HepG2 (cell line): ENCODE measurements around the gene DOCK3. TPM values are rescaled to one million over a fixed set of nuclear protein-coding genes. Genes with fewer than 3 reads are reported as not detected.
"Not testable (repeated sequence)": the region's sequence is repeated elsewhere in the genome, so short reads cannot be mapped to it uniquely, and the experiment has no call there.

Experiments used
- ATAC-seq: fragments of 200-7000 bp; cut with Tn5 transposase; 3 replicates; pipeline ENCODE4 v1.9.1; 2020; ENCODE audit warnings: mild to moderate bottlenecking, moderate library complexity
- BruUV-seq: library from RNA; stranded (reverse); fragments of 400-500 nt; replicated peaks from 2 replicates; lab custom pipeline; 2021; lab: Mats Ljungman, UMichigan
- CTCF ChIA-PET: fragments of 300-600 bp; formaldehyde crosslinking; extraction: SDS; loops from one replicate; lab custom pipeline; 2021; ENCODE audit warnings: low total read pairs, inconsistent platforms, low intra/inter-chr PET ratio; lab: Yijun Ruan, JAX
- POLR2A ChIA-PET: fragments of 350-600 bp; sonication (Branson Sonifier 250); formaldehyde crosslinking; loops from one replicate; lab custom pipeline; 2020; ENCODE audit warnings: antibody characterized with exemption, inconsistent platforms; lab: Yijun Ruan, JAX
- DNase-seq: peaks from one replicate; pipeline ENCODE4 v3.0.0-alpha.2; 2015; ENCODE audit warnings: low spot score
- FAIRE-seq: peaks from 3 replicates; lab custom pipeline; 2011; peaks lifted over from hg19 to GRCh38; lab: Jason Lieb, UNC
- H2AFZ ChIP-seq: one replicate; pipeline ENCODE4 v1.6.1; 2011; ENCODE audit warnings: low read length, inconsistent platforms
- H3K27ac ChIP-seq: fragments of 300-600 bp; 3 replicates; pipeline ENCODE4 v1.8.0; 2011; ENCODE audit warnings: mixed run types, mild to moderate bottlenecking, mixed read lengths, low read length, inconsistent platforms; ENCODE audit not compliant: insufficient read depth; ENCODE audit errors: extremely low read length
- H3K27me3 ChIP-seq, 2 experiments: fragments of 200-600 bp in 1 of 2; 2 replicates in 1 of 2; 3 replicates in 1 of 2; pipeline versions ENCODE4 v1.6.0 to v1.8.0; 2011; ENCODE audit warnings: low read length in 2 of 2, mild to moderate bottlenecking in 2 of 2, moderate library complexity in 2 of 2, inconsistent platforms in 1 of 2; ENCODE audit not compliant: insufficient read depth in 2 of 2, control insufficient read depth in 1 of 2
- H3K36me3 ChIP-seq, 2 experiments: fragments of 200-600 bp in 1 of 2; replicated peaks in 1 of 2; 2 replicates in 1 of 2; 3 replicates in 1 of 2; pipeline versions ENCODE4 v1.5.1 to v1.8.0; 2011; ENCODE audit warnings: low read length in 2 of 2, inconsistent platforms in 1 of 2; ENCODE audit not compliant: insufficient read depth in 2 of 2, control insufficient read depth in 1 of 2
- H3K4me1 ChIP-seq: 2 replicates; pipeline ENCODE4 v1.5.1; 2012; ENCODE audit warnings: low read length, inconsistent platforms; ENCODE audit not compliant: insufficient read depth
- H3K4me2 ChIP-seq: 2 replicates; pipeline ENCODE4 v1.6.0; 2011; ENCODE audit warnings: low read depth, low read length, inconsistent platforms
- H3K4me3 ChIP-seq, 3 experiments: fragments of 200-600 bp in 1 of 3; sonication (generic), shearing (Covaris generic) in 1 of 3; replicated peaks in 1 of 3; 2 replicates each; pipeline ENCODE4 v1.5.1; 2011 to 2016; ENCODE audit warnings: low read length in 3 of 3, inconsistent platforms in 2 of 3, low read depth in 2 of 3, mild to moderate bottlenecking in 2 of 3, control low read depth in 1 of 3, mixed read lengths in 1 of 3; ENCODE audit not compliant: insufficient read depth in 1 of 3
- H3K79me2 ChIP-seq: one replicate; pipeline ENCODE4 v1.6.1; 2011; ENCODE audit warnings: low read length, inconsistent platforms; ENCODE audit not compliant: insufficient read depth
- H3K9ac ChIP-seq: 2 replicates; pipeline ENCODE4 v1.6.0; 2011; ENCODE audit warnings: mild to moderate bottlenecking, low read depth, low read length, inconsistent platforms; ENCODE audit not compliant: insufficient read depth
- H3K9me3 ChIP-seq: 2 replicates; pipeline ENCODE4 v1.5.1; 2012; ENCODE audit warnings: mild to moderate bottlenecking, low read length
- H4K20me1 ChIP-seq: 2 replicates; pipeline ENCODE4 v1.6.0; 2011; ENCODE audit warnings: inconsistent platforms, mild to moderate bottlenecking, low read length, moderate library complexity; ENCODE audit not compliant: insufficient read depth
- CAMTA2 ChIP-seq: sonication (generic); formaldehyde crosslinking; IDR thresholded peaks from 2 replicates; pipeline ENCODE4 v1.4.0; 2020; ENCODE audit warnings: mild to moderate bottlenecking, missing genetic modification reagents, borderline replicate concordance
- CREB1 ChIP-seq, 2 experiments: fragments of 450-650 bp in 1 of 2; IDR thresholded peaks; 2 replicates each; pipeline ENCODE4 v1.6.1; 2016 to 2017; ENCODE audit warnings: control low read depth in 1 of 2, mild to moderate bottlenecking in 1 of 2, missing compliant biosample characterization in 1 of 2, missing genetic modification characterization in 1 of 2
- HNRNPLL ChIP-seq: fragments of 200-400 bp; formaldehyde crosslinking; IDR thresholded peaks from 2 replicates; pipeline ENCODE4 v1.6.1; 2017; ENCODE audit warnings: mild to moderate bottlenecking, low read depth, low read length; ENCODE audit not compliant: poor library complexity, severe bottlenecking
- HOXA9 ChIP-seq: sonication (generic); formaldehyde crosslinking; IDR thresholded peaks from 2 replicates; pipeline ENCODE4 v1.8.1; 2022; ENCODE audit warnings: missing genetic modification reagents, mild to moderate bottlenecking, moderate library complexity, borderline replicate concordance
- ZNF232 ChIP-seq: sonication (generic); formaldehyde crosslinking; IDR thresholded peaks from 2 replicates; pipeline ENCODE4 v1.4.0; 2020; ENCODE audit warnings: missing genetic modification reagents, borderline replicate concordance
- ZNF282 ChIP-seq: fragments of 450-650 bp; IDR thresholded peaks from 2 replicates; pipeline ENCODE4 v1.6.1; 2018; ENCODE audit not compliant: partially characterized antibody
- ZNF792 ChIP-seq: IDR thresholded peaks from 2 replicates; pipeline ENCODE4 v1.6.1; 2016
- ZSCAN22 ChIP-seq: sonication (generic); formaldehyde crosslinking; IDR thresholded peaks from 2 replicates; pipeline ENCODE4 v1.4.0; 2020; ENCODE audit warnings: mild to moderate bottlenecking, missing genetic modification reagents
- WGBS: methylation state at CpG from one replicate; pipeline ENCODE4 v1.1.6; 2017; ENCODE audit warnings: low lambda C conversion rate; 5-methylcytosine and 5-hydroxymethylcytosine counted together
- in situ Hi-C: cut with HindIII; loops from 2 replicates; pipeline ENCODE4 v1.10.0; 2017; ENCODE audit warnings: low pct_unique_long_range_greater_than_20kb; ENCODE audit not compliant: extremely low pct_ligation_motif_present
- intact Hi-C: fragments of 100-400 bp; cut with micrococcal nuclease; formaldehyde crosslinking; loops from one replicate; pipeline ENCODE4 v1.10.0; 2022; ENCODE audit not compliant: unreplicated experiment
- polyA plus RNA-seq, 8 experiments: library from polyadenylated mRNA; depleted of rRNA in 3 of 8; stranded (reverse) in 7 of 8; unstranded in 1 of 8; fragments of >200 nt; fragmentation: Illumina TruSeq in 4 of 8; extraction: Trizol in 4 of 8; gene quantifications; 2 replicates each; pipeline versions ENCODE4 v1.2.1 to v1.2.3, GENCODE V29; 2011 to 2016; ENCODE audit warnings: low read depth in 4 of 8, missing spikeins in 1 of 8, mixed read lengths in 1 of 8; ENCODE audit not compliant: insufficient read depth in 1 of 8
- total RNA-seq, 5 experiments: library from RNA; depleted of rRNA; stranded (reverse); fragments of >200 nt; fragmentation: Illumina TruSeq; extraction: Trizol; gene quantifications; 2 replicates each; pipeline ENCODE4 v1.2.3, GENCODE V29; 2016; ENCODE audit warnings: low read depth in 1 of 5
- TF ChIP-seq, protein P1 (sequence below): sonication (generic); formaldehyde crosslinking; IDR thresholded peaks from 2 replicates; pipeline ENCODE4 v1.4.0; 2020; ENCODE audit warnings: missing genetic modification reagents
- TF ChIP-seq, protein P2 (sequence below): sonication (generic); formaldehyde crosslinking; IDR thresholded peaks from 2 replicates; pipeline ENCODE4 v1.4.0; 2020; ENCODE audit warnings: mild to moderate bottlenecking, low read depth, missing genetic modification reagents

Gene DOCK3
- total and polyA plus RNA-seq, 2 of the 13 experiments (the other 11 are each of a cell fraction or from before 2014, with no cell fraction given): not detected

GRCh38 chr3:50792568-50792967, 117.8 kb downstream of the DOCK3 start:
- CTCF ChIA-PET: no interaction called here
- POLR2A ChIA-PET: no interaction called here

DNA sequence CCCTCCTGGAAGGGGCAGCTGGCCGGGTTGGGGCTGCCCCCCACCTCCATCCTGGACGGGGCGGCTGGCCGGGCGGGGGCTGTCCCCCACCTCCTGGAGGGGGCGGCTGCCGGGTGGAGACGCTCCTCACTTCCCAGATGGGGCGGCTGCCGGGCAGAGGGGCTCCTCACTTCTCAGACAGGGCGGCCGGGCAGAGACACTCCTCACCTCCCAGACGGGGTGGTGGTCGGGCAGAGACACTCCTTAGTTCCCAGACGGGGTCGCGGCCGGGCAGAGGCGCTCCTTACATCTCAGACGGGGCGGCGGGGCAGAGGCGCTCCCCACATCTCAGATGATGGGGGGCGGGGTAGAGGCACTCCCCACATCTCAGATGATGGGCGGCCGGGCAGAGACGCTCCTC, 129.1 kb downstream of the DOCK3 start:
- H3K27ac ChIP-seq, POLR2A ChIA-PET, H3K4me1 ChIP-seq, ATAC-seq, H3K36me3 ChIP-seq, DNase-seq, intact Hi-C loops, FAIRE-seq, H3K4me2 ChIP-seq, H3K4me3 ChIP-seq, H3K79me2 ChIP-seq, in situ Hi-C loops, H4K20me1 ChIP-seq, BruUV-seq, H3K27me3 ChIP-seq, H3K9ac ChIP-seq, H2AFZ ChIP-seq, CTCF ChIA-PET: not testable (repeated sequence)
- H3K9me3 ChIP-seq: peaks cover 35% of the 10 kb centered on the region; the same call in 1 of the 2 replicates
- 100% methylated on average over 2 of the region's 27 CpGs for WGBS

More at GRCh38 chr3:50792568-50792967, 117.8 kb downstream of the DOCK3 start:
- Histone ChIP-seq H3K4me1 (no peaks in the 10 kb centered on the region), H3K27ac (no peak overlapping the region), H3K9me3 (no peaks in the 10 kb centered on the region), H3K4me2 (no peak overlapping the region), H3K27me3 (no peaks in the 10 kb centered on the region; a peak in 1 of 5 replicates), H4K20me1 (no peaks in the 10 kb centered on the region), H3K4me3 (no peak overlapping the region), H3K9ac (no peak overlapping the region), H3K36me3 (no peaks in the 10 kb centered on the region), H2AFZ (no peak overlapping the region), H3K79me2 (no peaks in the 10 kb centered on the region)
- WGBS: 15% methylated on average over 4 of the region's 4 CpGs
- in situ Hi-C loops (no loop called here), intact Hi-C loops (no loop called here)
- ATAC-seq: no peak
- FAIRE-seq: no peak
- no peak for DNase-seq
- no peak for TF ChIP-seq ZSCAN22 (CRISPR knock-in tag)
- TF ChIP-seq CAMTA2: no peak
- TF ChIP-seq CREB1 (IDR thresholded peaks at IDR 0.05): no peak
- TF ChIP-seq CREB1 (CRISPR knock-in tag; IDR thresholded peaks at IDR 0.05): no peak
- no peak for TF ChIP-seq ZNF232 (CRISPR knock-in tag)
- no peak for TF ChIP-seq ZNF792 (CRISPR knock-in tag)
- TF ChIP-seq, protein P1, sequence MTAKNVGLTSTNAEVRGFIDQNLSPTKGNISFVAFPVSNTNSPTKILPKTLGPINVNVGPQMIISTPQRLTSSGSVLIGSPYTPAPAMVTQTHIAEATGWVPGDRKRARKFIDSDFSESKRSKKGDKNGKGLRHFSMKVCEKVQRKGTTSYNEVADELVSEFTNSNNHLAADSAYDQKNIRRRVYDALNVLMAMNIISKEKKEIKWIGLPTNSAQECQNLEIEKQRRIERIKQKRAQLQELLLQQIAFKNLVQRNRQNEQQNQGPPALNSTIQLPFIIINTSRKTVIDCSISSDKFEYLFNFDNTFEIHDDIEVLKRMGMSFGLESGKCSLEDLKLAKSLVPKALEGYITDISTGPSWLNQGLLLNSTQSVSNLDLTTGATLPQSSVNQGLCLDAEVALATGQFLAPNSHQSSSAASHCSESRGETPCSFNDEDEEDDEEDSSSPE (CRISPR knock-in tag): no peak
- TF ChIP-seq HNRNPLL: no peak
- TF ChIP-seq, protein P2, sequence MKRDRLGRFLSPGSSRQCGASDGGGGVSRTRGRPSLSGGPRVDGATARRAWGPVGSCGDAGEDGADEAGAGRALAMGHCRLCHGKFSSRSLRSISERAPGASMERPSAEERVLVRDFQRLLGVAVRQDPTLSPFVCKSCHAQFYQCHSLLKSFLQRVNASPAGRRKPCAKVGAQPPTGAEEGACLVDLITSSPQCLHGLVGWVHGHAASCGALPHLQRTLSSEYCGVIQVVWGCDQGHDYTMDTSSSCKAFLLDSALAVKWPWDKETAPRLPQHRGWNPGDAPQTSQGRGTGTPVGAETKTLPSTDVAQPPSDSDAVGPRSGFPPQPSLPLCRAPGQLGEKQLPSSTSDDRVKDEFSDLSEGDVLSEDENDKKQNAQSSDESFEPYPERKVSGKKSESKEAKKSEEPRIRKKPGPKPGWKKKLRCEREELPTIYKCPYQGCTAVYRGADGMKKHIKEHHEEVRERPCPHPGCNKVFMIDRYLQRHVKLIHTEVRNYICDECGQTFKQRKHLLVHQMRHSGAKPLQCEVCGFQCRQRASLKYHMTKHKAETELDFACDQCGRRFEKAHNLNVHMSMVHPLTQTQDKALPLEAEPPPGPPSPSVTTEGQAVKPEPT: no peak
- no peak for TF ChIP-seq HOXA9 (CRISPR knock-in tag)
- TF ChIP-seq ZNF282: no peak
- no TSS peak for BruUV-seq

GRCh38 chr3:50804376-50804775, 129.6 kb downstream of the DOCK3 start:
- H3K4me1 ChIP-seq, POLR2A ChIA-PET, H3K27me3 ChIP-seq, DNase-seq, ATAC-seq, H3K36me3 ChIP-seq, BruUV-seq, H3K4me3 ChIP-seq, FAIRE-seq, H3K27ac ChIP-seq, CTCF ChIA-PET, in situ Hi-C loops, H3K9ac ChIP-seq, H4K20me1 ChIP-seq, H3K4me2 ChIP-seq, H2AFZ ChIP-seq, intact Hi-C loops, H3K79me2 ChIP-seq: not testable (repeated sequence)
- WGBS: 73% methylated on average over 14 of the region's 20 CpGs
- H3K9me3 ChIP-seq: peaks cover 29% of the 10 kb centered on the region; the same call in 1 of the 2 replicates
